ENCODE results near the gene LINC01488. TPM values are rescaled to one million over a fixed set of nuclear protein-coding genes. Genes with fewer than 3 reads are reported as not detected.

Gene LINC01488
- total and polyA plus RNA-seq, 2 donors (not counting 1 experiment from before 2014, with no cell fraction given): not detected

DNA sequence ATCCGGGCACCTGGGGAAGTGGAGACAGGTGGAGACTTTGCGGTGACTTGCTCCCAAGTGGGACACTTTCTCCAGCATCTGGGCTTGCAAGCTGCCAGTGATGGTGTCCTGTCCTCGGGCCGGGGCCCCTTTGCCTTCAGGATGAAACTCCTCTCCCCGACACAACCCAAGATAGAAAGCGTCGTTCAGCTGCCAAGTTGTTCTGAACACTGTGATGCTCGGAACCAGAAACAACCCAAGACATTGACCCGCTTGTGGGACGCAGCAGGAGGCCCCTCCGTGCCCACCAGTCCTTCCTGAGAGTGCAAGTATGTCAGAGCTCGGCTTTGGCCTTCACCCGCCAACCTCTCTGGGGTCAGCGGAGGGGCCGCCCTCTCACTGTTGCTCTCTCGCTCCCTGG, 31.3 kb downstream of the LINC01488 start:
- ATAC-seq (ENCODE audit: low read depth): no peak

DNA sequence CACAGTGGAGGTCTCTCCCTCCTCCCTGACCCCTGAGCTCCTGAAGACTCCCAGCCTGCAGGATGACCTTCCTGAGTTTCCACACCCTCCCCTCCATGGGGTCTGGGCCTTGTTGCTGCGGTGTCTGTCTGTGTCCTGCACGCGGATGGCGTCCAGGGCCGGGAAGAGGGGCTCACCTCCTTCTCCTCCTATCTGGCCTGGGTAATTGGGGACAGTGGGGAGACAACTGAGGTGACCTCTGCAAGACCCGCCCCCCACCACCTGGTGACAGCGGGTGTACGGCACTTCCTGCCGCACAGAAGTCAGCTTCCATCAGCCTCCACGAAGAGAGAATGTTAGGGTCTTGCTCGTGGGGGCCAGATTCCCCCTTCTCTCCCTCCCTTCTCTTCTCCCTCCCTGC, 31.7 kb downstream of the LINC01488 start:
- Histone ChIP-seq H3K27me3 (replicated peaks in 1 of 4; ENCODE audit: control extremely low read depth in 1 of 4, control insufficient read depth in 3 of 4, insufficient read depth in 4 of 4, low read length in 3 of 4) (no peaks in the 10 kb centered on the region), H3K4me1 (ENCODE audit: control insufficient read depth in 2 of 2, insufficient read depth in 2 of 2, low read length in 2 of 2) (peaks cover 4 to 14% of the 10 kb centered on the region in 2 donors), H3K79me2 (ENCODE audit: control insufficient read depth, insufficient read depth, low read length) (no peaks in the 10 kb centered on the region), H3K9ac (ENCODE audit: low read length) (no peak overlapping the region), H3K36me3 (replicated peaks in 1 of 2; ENCODE audit: control extremely low read depth in 1 of 2, control insufficient read depth in 1 of 2, extremely low read depth in 1 of 2, insufficient read depth in 2 of 2, low read length in 1 of 2) (no peaks in the 10 kb centered on the region), H3K4me3 (ENCODE audit: control extremely low read depth in 1 of 5, extremely low read depth in 1 of 5, insufficient read depth in 1 of 5, low read depth in 2 of 5, low read length in 4 of 5) (no peak overlapping the region), H3K9me3 (ENCODE audit: control extremely low read depth in 1 of 3, control insufficient read depth in 2 of 3, insufficient read depth in 1 of 3, low read length in 2 of 3) (peaks cover 2 to 30% (median 16%) of the 10 kb centered on the region in 3 donors), H4K20me1 (ENCODE audit: control insufficient read depth, insufficient read depth, low read length, poor library complexity, severe bottlenecking) (no peaks in the 10 kb centered on the region), H3K4me2 (replicated peaks; ENCODE audit: low read depth, low read length, poor library complexity, severe bottlenecking) (no peak overlapping the region), H3K27ac (ENCODE audit: low read length in 2 of 2) (no peak overlapping the region), H2AFZ (ENCODE audit: insufficient read depth, low read depth, low read length, poor library complexity, severe bottlenecking) (no peak overlapping the region)
- TF ChIP-seq EZH2 (IDR thresholded peaks at IDR 0.05; ENCODE audit: borderline replicate concordance, insufficient read depth, low read depth, low read length, poor library complexity, severe bottlenecking) (no peak), CTCF (IDR thresholded peaks at IDR 0.05) (no peak)
- ChIA-PET POLR2A (no interaction called here), CTCF (no interaction called here)
- no peak for DNase-seq
- WGBS (ENCODE audit: insufficient coverage): 84% methylated on average over 10 of the region's 11 CpGs
- peaks cover 10% of the 10 kb centered on the region for H3K4me1 Mint-ChIP-seq
- ATAC-seq (ENCODE audit: low read depth): no peak
- intact Hi-C loops (cut with micrococcal nuclease): no loop called here
- H3K4me3 Mint-ChIP-seq: no peak overlapping the region
- H3K27ac Mint-ChIP-seq: no peak overlapping the region
- H3K9me3 Mint-ChIP-seq (ENCODE audit: insufficient read depth): peaks cover 6% of the 10 kb centered on the region
- H3K27me3 Mint-ChIP-seq: peaks cover 13% of the 10 kb centered on the region

More for the DNA sequence above, 31.3 kb downstream of the LINC01488 start:
- Mint-ChIP-seq H3K27ac (no peak overlapping the region), H3K27me3 (peaks cover 13% of the 10 kb centered on the region), H3K4me1 (peaks cover 10% of the 10 kb centered on the region), H3K4me3 (no peak overlapping the region), H3K9me3 (ENCODE audit: insufficient read depth) (peaks cover 6% of the 10 kb centered on the region)
- Histone ChIP-seq H3K36me3 (replicated peaks in 1 of 2; ENCODE audit: control extremely low read depth in 1 of 2, control insufficient read depth in 1 of 2, extremely low read depth in 1 of 2, insufficient read depth in 2 of 2, low read length in 1 of 2) (no peaks in the 10 kb centered on the region), H2AFZ (ENCODE audit: insufficient read depth, low read depth, low read length, poor library complexity, severe bottlenecking) (no peak overlapping the region), H3K4me3 (ENCODE audit: control extremely low read depth in 1 of 5, extremely low read depth in 1 of 5, insufficient read depth in 1 of 5, low read depth in 2 of 5, low read length in 4 of 5) (no peak overlapping the region), H3K4me1 (ENCODE audit: control insufficient read depth in 2 of 2, insufficient read depth in 2 of 2, low read length in 2 of 2) (peaks cover 4 to 14% of the 10 kb centered on the region in 2 donors), H3K27ac (ENCODE audit: low read length in 2 of 2) (no peak overlapping the region), H3K9me3 (ENCODE audit: control extremely low read depth in 1 of 3, control insufficient read depth in 2 of 3, insufficient read depth in 1 of 3, low read length in 2 of 3) (peaks cover 1 to 28% (median 14%) of the 10 kb centered on the region in 3 donors), H3K9ac (ENCODE audit: low read length) (no peak overlapping the region), H3K27me3 (replicated peaks in 1 of 4; ENCODE audit: control extremely low read depth in 1 of 4, control insufficient read depth in 3 of 4, insufficient read depth in 4 of 4, low read length in 3 of 4) (no peaks in the 10 kb centered on the region), H3K4me2 (replicated peaks; ENCODE audit: low read depth, low read length, poor library complexity, severe bottlenecking) (no peak overlapping the region), H3K79me2 (ENCODE audit: control insufficient read depth, insufficient read depth, low read length) (no peaks in the 10 kb centered on the region), H4K20me1 (ENCODE audit: control insufficient read depth, insufficient read depth, low read length, poor library complexity, severe bottlenecking) (no peaks in the 10 kb centered on the region)
- POLR2A ChIA-PET: no interaction called here
- no peak for DNase-seq
- 95% methylated on average over 15 of the region's 16 CpGs for WGBS (ENCODE audit: insufficient coverage)
- intact Hi-C loops (cut with micrococcal nuclease): no loop called here
- TF ChIP-seq EZH2 (IDR thresholded peaks at IDR 0.05; ENCODE audit: borderline replicate concordance, insufficient read depth, low read depth, low read length, poor library complexity, severe bottlenecking) (no peak), CTCF (IDR thresholded peaks at IDR 0.05) (no peak)
- CTCF ChIA-PET: no interaction called here

Measured in B cell (primary cell).